ELF-1 (cell line): ENCODE data around the gene STAC2.

Source experiments
- DNase-seq: peaks from one replicate; pipeline ENCODE4 v3.0.0-alpha.2; 2016; ENCODE audit warnings: low read depth, low spot score

Gene STAC2

DNA sequence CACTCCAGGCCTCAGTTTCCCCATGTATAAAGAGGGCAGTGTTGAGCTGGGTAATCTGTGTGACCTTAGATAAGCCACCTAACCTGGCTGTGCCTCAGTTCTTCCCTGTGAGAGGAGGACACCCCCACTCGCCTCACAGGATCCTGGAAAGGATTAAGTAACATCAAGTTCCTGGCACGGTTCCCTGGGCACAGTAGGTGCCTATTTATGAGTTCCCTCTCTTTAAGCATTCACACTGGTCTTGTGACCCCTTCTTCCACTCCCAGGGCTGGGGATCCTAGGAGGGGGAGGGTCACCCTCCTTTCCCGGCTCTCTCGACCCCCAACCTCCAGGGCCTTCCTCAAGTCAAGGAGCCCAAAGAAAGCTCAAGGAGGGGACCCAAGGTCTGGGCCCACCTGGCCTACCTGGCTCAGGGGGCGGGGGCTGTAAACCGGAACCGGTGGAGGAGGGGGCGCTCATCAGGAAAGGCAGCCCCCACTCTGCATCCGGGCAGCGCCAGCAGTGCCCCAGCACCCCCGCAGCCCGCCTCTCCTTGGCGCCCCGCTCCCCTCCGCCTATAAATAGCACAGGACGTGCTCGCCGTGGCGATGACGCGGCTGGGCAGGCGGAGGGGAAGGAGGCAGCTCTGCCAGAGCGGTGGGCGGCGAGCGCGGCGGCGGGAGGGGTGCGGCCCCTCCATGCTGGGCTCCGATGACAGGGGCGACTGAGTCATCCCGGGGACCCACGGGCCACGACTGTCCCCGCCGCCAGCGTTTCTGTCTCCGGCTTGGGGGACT, 16.2 kb downstream of the STAC2 start:
- DNase-seq: peak; percentile 16

GRCh38 chr17:39208893-39209292, 16.9 kb downstream of the STAC2 start:
- peak; percentile 40 for DNase-seq

GRCh38 chr17:39208136-39208535, 17.6 kb downstream of the STAC2 start:
- DNase-seq: no peak

- DNase-seq: no peak
Measured at GRCh38 chr17:39205112-39205526, 20.6 kb downstream of the STAC2 start.

GRCh38 chr17:39204245-39204644, 21.5 kb downstream of the STAC2 start:
- DNase-seq: no peak

GRCh38 chr17:39200957-39201510, 24.7 kb downstream of the STAC2 start:
- no peak for DNase-seq

GRCh38 chr17:39200070-39200879, 25.5 kb downstream of the STAC2 start, which contains the start of gene RPL19:
Gene RPL19, plus strand, starts transcription at chr17:39200283. Its CDS starts 62 bp downstream, at chr17:39200345.
- DNase-seq: peak; percentile 85

DNA sequence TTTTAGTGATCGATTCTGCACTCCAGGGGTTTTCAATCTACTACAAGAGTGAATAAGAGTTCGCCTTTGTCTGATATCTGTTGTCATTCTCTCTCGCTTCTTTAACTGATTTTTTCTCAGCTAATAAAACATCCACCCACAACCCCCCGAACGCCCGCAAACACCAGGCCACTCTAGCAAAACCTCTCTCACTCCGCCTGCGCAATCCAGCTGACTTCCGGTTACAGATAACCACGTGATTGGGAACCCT, 26.0 kb downstream of the STAC2 start:
- DNase-seq: peak; percentile 93

GRCh38 chr17:39198186-39198566, 27.6 kb downstream of the STAC2 start:
- DNase-seq: no peak

GRCh38 chr17:39197380-39198185, 28.2 kb downstream of the STAC2 start, which contains the start of gene CACNB1:
Gene CACNB1, minus strand, starts transcription at chr17:39197669. Its CDS starts 174 bp downstream, at chr17:39197495.
- DNase-seq: peak; percentile 76

DNA sequence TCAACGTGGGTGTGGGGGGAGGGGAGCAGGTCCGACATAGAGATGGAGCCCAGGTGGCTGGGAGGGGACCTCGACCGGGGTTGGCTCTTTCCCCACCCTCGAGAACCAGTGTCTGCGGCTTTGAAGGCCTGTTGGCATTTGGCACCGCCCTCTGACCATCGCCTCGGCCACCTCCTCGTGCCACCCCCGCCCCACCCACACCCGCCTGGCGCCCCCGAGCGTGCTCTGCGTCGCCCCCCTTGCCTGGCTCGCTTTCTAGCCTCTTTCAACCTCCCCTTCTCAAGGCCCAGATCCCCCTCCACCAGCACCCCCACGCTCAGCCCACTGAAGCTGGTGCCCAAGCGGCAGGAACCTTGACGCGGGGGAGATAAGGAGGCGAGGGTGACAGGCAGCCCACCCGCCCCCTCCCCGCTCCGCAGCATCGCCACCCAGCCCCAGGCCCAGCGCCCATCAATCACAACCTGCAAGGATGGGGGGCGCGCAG, 28.9 kb downstream of the STAC2 start:
- DNase-seq: no peak

DNA sequence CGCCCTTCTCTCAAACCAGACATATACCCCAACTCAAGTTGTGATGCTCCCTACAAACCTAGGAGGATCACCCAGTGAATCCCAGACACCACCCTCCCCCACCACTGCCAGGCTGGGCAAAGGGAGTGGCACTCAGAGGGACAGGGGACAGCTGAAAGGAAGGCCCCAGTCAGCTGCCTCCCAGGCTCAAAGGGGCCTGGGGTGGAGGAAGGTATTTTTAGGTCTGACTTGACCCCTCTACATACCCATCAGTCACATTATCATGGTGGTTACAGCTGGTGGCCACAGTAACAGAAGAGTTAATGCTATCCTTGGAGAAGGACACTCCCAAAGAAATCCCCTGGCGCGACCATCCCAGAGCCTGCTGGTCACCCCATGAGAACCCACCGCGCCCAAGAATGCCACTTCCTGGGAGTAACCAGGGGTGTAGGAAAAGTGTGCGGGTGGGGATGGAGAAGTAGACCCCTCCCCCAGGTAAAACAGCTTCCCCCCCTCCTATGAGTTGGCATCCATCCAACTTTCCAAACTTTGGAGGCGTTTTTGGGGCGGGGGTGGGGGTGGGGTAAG, 29.4 kb downstream of the STAC2 start:
- DNase-seq: no peak

- no peak for DNase-seq
Measured at GRCh38 chr17:39195568-39196160, 30.1 kb downstream of the STAC2 start.

- peak; percentile 72 for DNase-seq
Measured at GRCh38 chr17:39194985-39195524, 30.7 kb downstream of the STAC2 start.

DNA sequence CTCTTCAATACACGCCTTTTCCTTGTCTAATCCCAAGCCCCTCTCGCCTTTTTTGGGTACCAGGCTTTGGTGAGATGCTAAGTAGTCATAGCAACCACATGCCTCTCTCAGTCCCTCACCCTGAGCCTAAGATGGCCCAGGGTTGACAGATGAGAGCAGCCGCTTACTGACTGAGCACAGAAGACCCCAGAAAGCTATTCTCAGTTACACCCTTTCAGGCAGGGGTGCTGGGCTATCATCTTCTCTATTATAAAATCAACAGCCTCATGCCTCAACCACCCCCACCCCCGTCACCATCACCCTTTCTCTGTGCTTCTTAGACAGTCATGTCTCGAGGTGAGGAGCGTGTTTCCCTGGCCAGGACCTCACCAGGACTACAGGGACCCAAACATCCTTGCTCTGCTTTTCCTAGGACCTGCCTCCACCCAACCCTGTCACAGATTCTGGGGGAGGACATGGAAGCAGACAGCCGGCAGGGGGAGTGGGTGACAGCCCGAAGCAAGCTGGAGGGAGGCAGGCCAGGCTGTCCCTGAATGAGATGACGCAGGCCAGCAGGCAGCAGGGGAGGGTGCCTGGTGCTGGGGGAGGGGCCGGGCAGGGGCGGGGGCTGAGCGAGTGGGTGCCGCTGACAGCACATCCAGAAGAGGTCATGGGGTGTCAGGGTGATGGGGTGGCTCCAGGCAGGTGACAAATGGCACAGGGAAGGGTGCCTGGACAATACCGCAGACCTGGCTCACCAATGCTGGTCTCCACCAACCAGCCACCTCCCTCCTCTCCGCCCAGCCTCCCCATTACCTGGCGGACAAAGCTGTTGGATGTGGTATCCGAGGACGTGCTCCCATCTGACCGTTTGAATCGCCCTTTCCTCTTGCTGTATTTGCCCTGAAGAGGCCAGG, 31.4 kb downstream of the STAC2 start:
- peak; percentile 87 for DNase-seq

DNA sequence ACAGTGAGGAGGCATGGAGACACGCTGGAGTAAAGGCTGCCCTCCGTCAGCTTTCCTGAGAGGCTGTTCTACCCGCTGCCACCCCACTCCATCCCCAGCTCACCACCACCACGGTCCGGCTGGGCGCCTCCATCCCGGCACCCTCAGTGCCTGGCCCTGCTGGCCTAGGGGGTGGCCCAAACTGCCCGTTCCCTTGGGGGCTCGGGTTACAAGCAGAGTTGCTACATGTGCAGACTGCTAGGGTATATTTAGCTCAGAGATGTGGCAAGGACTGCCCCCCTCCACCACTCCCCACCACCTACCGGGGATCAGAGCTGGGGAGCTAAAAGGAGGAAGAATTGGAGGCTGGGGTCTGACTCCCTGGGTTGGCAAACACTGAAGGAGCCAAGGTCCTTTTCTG, 32.4 kb downstream of the STAC2 start:
- DNase-seq: no peak

- no peak for DNase-seq
Measured at GRCh38 chr17:39192901-39193300, 32.8 kb downstream of the STAC2 start.

DNA sequence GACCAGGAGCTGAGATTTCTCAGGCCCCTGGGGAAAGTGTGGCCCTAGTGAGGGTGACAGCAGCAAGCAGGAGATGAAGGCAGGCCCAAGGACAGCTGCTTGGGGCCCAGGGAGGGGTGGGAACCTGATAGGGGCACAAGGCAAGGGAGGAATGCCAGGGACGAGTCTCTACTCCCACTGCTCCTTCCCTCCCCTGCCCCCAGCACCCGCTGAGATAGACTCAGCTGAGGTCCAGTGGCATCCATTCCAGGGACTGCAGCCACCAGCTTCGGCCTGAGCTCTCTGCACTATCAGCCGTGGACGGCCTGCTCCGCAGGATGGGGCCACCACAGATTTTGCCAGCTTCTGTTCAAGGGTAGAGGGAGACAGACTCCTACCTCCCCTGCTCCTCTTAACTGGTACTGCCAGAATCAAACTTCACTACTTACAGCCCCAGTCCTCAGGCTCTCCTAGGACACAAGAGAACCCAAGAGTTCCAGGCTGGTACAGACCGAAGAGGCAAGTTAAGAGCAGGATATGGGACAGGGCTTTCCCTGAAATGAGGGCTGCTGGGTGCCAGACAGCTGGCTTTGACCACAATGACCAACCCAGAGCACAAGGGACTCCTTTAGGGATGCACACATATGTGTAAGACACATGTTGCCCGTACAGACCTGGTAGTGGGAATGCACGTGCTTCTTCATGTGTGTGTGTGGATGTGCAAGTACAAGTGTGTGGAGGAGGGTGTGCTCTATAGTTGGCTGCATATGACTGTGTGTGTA, 33.8 kb downstream of the STAC2 start:
- DNase-seq: no peak
